Umbilical cord (tissue), 2 donors: Measurements from ENCODE around the gene OR2A25. TPM values are rescaled to one million over a fixed set of nuclear protein-coding genes. Genes with fewer than 3 reads are reported as not detected.

ENCODE experiments used
- DNase-seq: peaks from one replicate; pipeline ENCODE4 v3.0.0-alpha.2; 2015; ENCODE audit warnings: low spot score
- total RNA-seq: library from RNA; depleted of rRNA; stranded (reverse); fragments of >200 nt; gene quantifications from one replicate; pipeline ENCODE4 v1.2.3, GENCODE V29; 2014; ENCODE audit warnings: low replicate concordance; ENCODE audit not compliant: insufficient read depth

OR2A25 gene
- total RNA-seq, 1 donor from 2014 or later, result 7.9 TPM

- DNase-seq, result peak; percentile 42
Measured at GRCh38 chr7:144069953-144070352, 342 bp downstream of the OR2A25 start.

- no peak for DNase-seq
Measured at GRCh38 chr7:144074374-144074773, 4.8 kb downstream of the OR2A25 start.

GRCh38 chr7:144085978-144086377 is 16.4 kb downstream of the OR2A25 start, which contains the start of gene OR2A12:
Gene OR2A12, plus strand, starts transcription at chr7:144086278. Its CDS starts 8,830 bp downstream, at chr7:144095108.
- no peak for DNase-seq

GRCh38 chr7:144086730-144087129 is 17.1 kb downstream of the OR2A25 start:
- no peak for DNase-seq

GRCh38 chr7:144087230-144087629 is 17.6 kb downstream of the OR2A25 start:
- DNase-seq, result no peak

GRCh38 chr7:144090667-144091066 is 21.1 kb downstream of the OR2A25 start:
- DNase-seq, result no peak

DNA sequence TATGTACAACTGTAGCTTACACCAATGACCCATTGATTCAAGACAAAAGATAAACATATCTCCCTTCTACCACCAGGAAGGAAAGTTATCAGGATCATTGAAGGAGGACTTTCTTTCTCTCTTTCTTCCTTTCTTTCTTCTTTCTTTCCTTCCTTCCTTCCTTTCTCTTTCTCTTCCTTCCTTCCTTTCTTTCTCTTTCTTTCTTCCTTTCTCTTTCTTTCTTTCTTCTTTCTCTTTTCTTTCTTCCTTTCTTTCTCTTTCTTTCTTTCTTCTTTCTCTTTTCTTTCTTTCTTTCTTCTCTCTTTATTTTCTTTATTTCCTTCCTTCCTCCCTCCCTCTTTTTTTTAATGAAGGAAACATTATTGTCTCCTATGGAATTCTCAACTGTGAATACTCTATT is 29.2 kb downstream of the OR2A25 start:
- DNase-seq, result no peak

- DNase-seq, result no peak
Measured at GRCh38 chr7:144100607-144101006, 31.0 kb downstream of the OR2A25 start.

- DNase-seq, result no peak
Measured at GRCh38 chr7:144102041-144102440, 32.4 kb downstream of the OR2A25 start.

GRCh38 chr7:144105211-144105610 is 35.6 kb downstream of the OR2A25 start:
- no peak for DNase-seq

DNA sequence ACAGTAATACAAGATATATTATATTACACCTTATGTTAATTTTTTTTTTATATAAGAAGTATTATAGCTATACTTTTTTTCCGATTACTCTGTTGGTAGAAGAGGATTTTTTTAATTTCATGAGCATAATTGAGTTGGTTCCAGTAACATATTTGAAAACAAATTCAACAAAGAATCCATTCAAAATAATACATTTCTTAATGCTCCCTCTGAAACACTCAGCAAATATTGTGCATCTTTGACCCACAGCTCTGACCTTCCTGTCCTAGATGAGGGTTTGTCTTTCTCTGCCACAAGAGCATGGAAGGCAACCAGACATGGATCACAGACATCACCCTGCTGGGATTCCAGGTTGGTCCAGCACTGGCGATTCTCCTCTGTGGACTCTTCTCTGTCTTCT is 39.7 kb downstream of the OR2A25 start, which contains the start of gene OR2A2:
TSS of gene OR2A2 (plus strand) at position 301 of the 400 bp plus-strand sequence. CDS start at position 301, 0 bp downstream.
- DNase-seq, result no peak

DNA sequence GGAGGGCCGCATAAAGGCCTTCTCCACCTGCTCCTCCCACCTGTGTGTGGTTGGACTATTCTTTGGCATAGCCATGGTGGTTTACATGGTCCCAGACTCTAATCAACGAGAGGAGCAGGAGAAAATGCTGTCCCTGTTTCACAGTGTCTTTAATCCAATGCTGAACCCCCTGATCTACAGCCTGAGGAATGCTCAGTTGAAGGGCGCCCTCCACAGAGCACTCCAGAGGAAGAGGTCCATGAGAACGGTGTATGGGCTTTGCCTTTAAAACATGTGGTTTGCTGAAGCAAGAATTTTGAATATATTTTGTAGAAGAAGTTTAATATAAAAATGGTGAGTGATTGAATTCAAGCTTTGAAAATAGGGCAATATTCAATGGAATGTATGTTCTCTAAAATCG is 40.7 kb downstream of the OR2A25 start:
- no peak for DNase-seq

DNA sequence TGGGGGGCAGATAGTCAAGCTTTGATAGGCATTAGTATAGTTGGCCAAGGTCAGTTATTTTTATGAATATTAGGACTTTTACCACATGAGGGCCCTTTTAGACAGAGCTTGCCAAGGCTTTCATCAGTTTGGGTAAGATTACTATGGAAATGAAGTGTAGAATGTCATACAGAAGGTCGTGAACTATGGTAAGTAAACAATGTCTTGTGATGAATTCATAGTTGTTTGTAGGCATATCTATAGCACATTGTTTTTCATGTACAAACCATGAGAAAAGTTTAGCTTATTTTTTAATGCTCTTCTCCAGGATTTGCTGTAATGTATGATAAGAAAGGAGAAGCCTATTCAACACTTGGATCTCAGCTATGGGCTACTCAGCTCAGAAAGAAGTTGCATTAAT is 44.0 kb downstream of the OR2A25 start:
- DNase-seq, result no peak

GRCh38 chr7:144118341-144118740 is 48.7 kb downstream of the OR2A25 start:
- DNase-seq, result no peak

DNA sequence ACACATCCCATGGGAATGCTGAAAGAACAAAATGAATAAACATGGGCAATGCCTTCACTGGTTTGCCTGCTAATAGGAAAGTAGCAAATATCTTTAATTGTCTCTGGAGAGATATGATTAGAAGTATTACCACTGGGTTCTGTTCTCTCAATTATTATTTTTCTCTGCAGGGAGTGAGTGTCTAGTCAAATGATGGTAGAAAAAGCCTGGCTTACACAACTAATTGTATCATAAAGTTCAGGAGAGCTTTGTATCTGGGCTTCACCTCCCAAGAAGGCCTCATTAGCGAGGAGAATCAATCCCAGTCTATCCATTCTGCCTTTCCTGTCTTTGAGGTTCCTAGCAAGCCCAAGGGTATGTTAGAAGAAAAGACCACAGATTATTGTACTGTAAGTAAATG is 53.3 kb downstream of the OR2A25 start, which contains the start of gene OR2A14:
TSS of gene OR2A14 (plus strand) at position 301 of the 400 bp plus-strand sequence. CDS start 5,937 bp downstream, outside the sequence.
- DNase-seq, result no peak

Other genes with a start within 250 kb of the OR2A25 start
- gene TCAF1, start 167.6 kb upstream of the OR2A25 start, total RNA-seq, result 67.7 TPM
- gene OR2F2, start 134.6 kb upstream of the OR2A25 start, total RNA-seq, result 2.9 TPM
- gene OR2F1, start 115.0 kb upstream of the OR2A25 start, total RNA-seq, result 2.6 TPM
- gene OR6B1, start 69.5 kb upstream of the OR2A25 start, total RNA-seq, result 4.3 TPM
- gene OR2A5, start 20.9 kb upstream of the OR2A25 start, total RNA-seq, result 3.6 TPM
- gene OR2A12, start 16.5 kb downstream of the OR2A25 start, total RNA-seq, result 6.5 TPM
- gene OR2A2, start 39.8 kb downstream of the OR2A25 start, total RNA-seq, result not detected
- 3.4 TPM for gene OR2A14, start 53.4 kb downstream of the OR2A25 start, total RNA-seq
- 17.8 TPM for gene CTAGE4, start 113.7 kb downstream of the OR2A25 start, total RNA-seq
- 1.9 TPM for gene ARHGEF35, start 126.0 kb downstream of the OR2A25 start, total RNA-seq
- gene OR2A42, start 169.8 kb downstream of the OR2A25 start, total RNA-seq, result 0.48 TPM
- gene OR2A7, start 195.0 kb downstream of the OR2A25 start, total RNA-seq, result not detected
- gene CTAGE8, start 199.5 kb downstream of the OR2A25 start, total RNA-seq, result 17.1 TPM
- gene OR2A1, start 242.6 kb downstream of the OR2A25 start, total RNA-seq, result 6.3 TPM